Esophagus muscularis mucosa (tissue), 3 donors: ENCODE measurements around the gene AGBL1.

Experiments used
- CTCF ChIP-seq, 3 experiments: fragments of 200-600 bp in 2 of 3; fragments of 450-650 bp in 1 of 3; sonication (generic) in 2 of 3; IDR thresholded peaks; one replicate each; pipeline ENCODE4 v1.5.1; 2017 to 2019; ENCODE audit warnings: antibody characterized with exemption in 3 of 3, mild to moderate bottlenecking in 2 of 3, moderate library complexity in 1 of 3
- POLR2A ChIP-seq: fragments of 450-650 bp; IDR thresholded peaks from one replicate; pipeline ENCODE4 v1.6.1; 2017; ENCODE audit warnings: antibody characterized with exemption, moderate library complexity, mild to moderate bottlenecking, low read depth
- POLR2AphosphoS5 ChIP-seq, 2 donors: sonication (generic); formaldehyde crosslinking; IDR thresholded peaks; one replicate each; pipeline ENCODE4 v1.6.1; 2017; ENCODE audit warnings: antibody characterized with exemption in 2 of 2

GRCh38 chr15:86615411-86615810 is 535.7 kb downstream of the AGBL1 start:
- no peak for TF ChIP-seq CTCF (IDR thresholded peaks at IDR 0.05)
- TF ChIP-seq POLR2A: no peak
- no peak for TF ChIP-seq POLR2AphosphoS5 (IDR thresholded peaks at IDR 0.05)
